CD14-positive monocyte (primary cell): ENCODE measurements around the gene NUBP2. TPM values are rescaled to one million over a fixed set of nuclear protein-coding genes. Genes with fewer than 3 reads are reported as not detected.

Source experiments
- DNase-seq, 3 donors: peaks; one replicate each; pipeline ENCODE4 v3.0.0-alpha.2; 2011 to 2022
- H2AFZ ChIP-seq: 2 replicates; pipeline ENCODE4 v1.6.0; 2012; ENCODE audit warnings: mild to moderate bottlenecking, low read depth, low read length, inconsistent platforms; ENCODE audit not compliant: insufficient read depth, poor library complexity, severe bottlenecking
- H3K27ac ChIP-seq, 2 donors: 1 replicate in 1 of 2; 2 replicates in 1 of 2; pipeline ENCODE4 v1.5.1; 2012 to 2013; ENCODE audit warnings: low read length in 2 of 2, control low read depth in 1 of 2, inconsistent platforms in 1 of 2, low read depth in 1 of 2, mild to moderate bottlenecking in 1 of 2
- H3K27me3 ChIP-seq, 2 donors: one replicate each; pipeline versions ENCODE4 v1.6.0 to v1.6.1; 2011 to 2013; ENCODE audit warnings: low read length in 2 of 2; ENCODE audit not compliant: control insufficient read depth in 2 of 2, insufficient read depth in 2 of 2
- H3K36me3 ChIP-seq, 2 donors: replicated peaks in 1 of 2; 1 replicate in 1 of 2; 2 replicates in 1 of 2; pipeline versions ENCODE4 v1.5.1 to v1.6.1; 2012 to 2013; ENCODE audit warnings: low read length in 2 of 2, control low read depth in 1 of 2, inconsistent platforms in 1 of 2, mild to moderate bottlenecking in 1 of 2; ENCODE audit not compliant: insufficient read depth in 2 of 2, control insufficient read depth in 1 of 2
- H3K4me1 ChIP-seq, 2 donors: 1 replicate in 1 of 2; 2 replicates in 1 of 2; pipeline versions ENCODE4 v1.5.1 to v1.6.1; 2012 to 2013; ENCODE audit warnings: low read length in 2 of 2, control low read depth in 1 of 2, inconsistent platforms in 1 of 2, mild to moderate bottlenecking in 1 of 2, moderate library complexity in 1 of 2; ENCODE audit not compliant: insufficient read depth in 2 of 2, control insufficient read depth in 1 of 2
- H3K4me2 ChIP-seq: replicated peaks from 2 replicates; pipeline ENCODE3; 2012; ENCODE audit warnings: low read length, moderate library complexity, mild to moderate bottlenecking; ENCODE audit not compliant: poor library complexity, severe bottlenecking; ENCODE audit errors: extremely low read depth
- H3K4me3 ChIP-seq, 3 experiments: fragments of 200-600 bp in 1 of 3; sonication (generic) in 1 of 3; replicated peaks in 1 of 3; 1 replicate in 2 of 3; 2 replicates in 1 of 3; pipeline ENCODE4 v1.5.1; 2011 to 2013; ENCODE audit warnings: low read length in 3 of 3, mild to moderate bottlenecking in 3 of 3, control low read depth in 2 of 3, low read depth in 2 of 3, inconsistent platforms in 1 of 3, moderate library complexity in 1 of 3
- H3K79me2 ChIP-seq: 2 replicates; pipeline ENCODE4 v1.6.0; 2012; ENCODE audit warnings: mild to moderate bottlenecking, control low read depth, inconsistent platforms, low read length, moderate library complexity; ENCODE audit not compliant: insufficient read depth
- H3K9ac ChIP-seq: 2 replicates; pipeline ENCODE4 v1.6.0; 2017; ENCODE audit warnings: low read length, mild to moderate bottlenecking; ENCODE audit not compliant: insufficient read depth, poor library complexity, severe bottlenecking
- H3K9me3 ChIP-seq, 2 donors: replicated peaks in 1 of 2; 1 replicate in 1 of 2; 2 replicates in 1 of 2; pipeline versions ENCODE4 v1.5.1 to v1.6.1; 2012 to 2013; ENCODE audit warnings: low read length in 2 of 2, control low read depth in 1 of 2; ENCODE audit not compliant: control insufficient read depth in 1 of 2, insufficient read depth in 1 of 2
- H4K20me1 ChIP-seq: 2 replicates; pipeline ENCODE4 v1.6.0; 2012; ENCODE audit warnings: mild to moderate bottlenecking, low read length, control low read depth, moderate library complexity; ENCODE audit not compliant: insufficient read depth
- H3K27ac Mint-ChIP-seq, 7 donors: one replicate each; pipeline ENCODE4 v1.8.0; 2020; ENCODE audit warnings: mild to moderate bottlenecking in 7 of 7, mixed read lengths in 7 of 7, moderate library complexity in 6 of 7, inconsistent platforms in 2 of 7
- H3K27me3 Mint-ChIP-seq, 3 donors: one replicate each; pipeline ENCODE4 v1.8.0; 2021 to 2022; ENCODE audit warnings: low read depth in 3 of 3, mild to moderate bottlenecking in 3 of 3, mixed read lengths in 3 of 3, moderate library complexity in 3 of 3, inconsistent platforms in 1 of 3
- H3K36me3 Mint-ChIP-seq, 2 donors: one replicate each; pipeline ENCODE4 v1.8.0; 2020; ENCODE audit warnings: mixed read lengths in 2 of 2, inconsistent platforms in 1 of 2, mild to moderate bottlenecking in 1 of 2
- H3K4me1 Mint-ChIP-seq: one replicate; pipeline ENCODE4 v1.8.0; 2020; ENCODE audit warnings: mild to moderate bottlenecking, mixed read lengths
- H3K4me3 Mint-ChIP-seq, 2 donors: one replicate each; pipeline ENCODE4 v1.8.0; 2020; ENCODE audit warnings: mild to moderate bottlenecking in 2 of 2, mixed read lengths in 2 of 2, moderate library complexity in 1 of 2
- H3K9me3 Mint-ChIP-seq, 7 donors: one replicate each; pipeline ENCODE4 v1.8.0; 2020 to 2022; ENCODE audit warnings: mixed read lengths in 7 of 7, mild to moderate bottlenecking in 6 of 7, moderate library complexity in 6 of 7, inconsistent platforms in 2 of 7
- WGBS: methylation state at CpG from one replicate; pipeline ENCODE4 v1.1.5; 2013; ENCODE audit warnings: missing lambda C conversion rate; ENCODE audit not compliant: insufficient coverage; 5-methylcytosine and 5-hydroxymethylcytosine counted together
- intact Hi-C, 2 donors: fragments of 100-400 bp; cut with micrococcal nuclease; formaldehyde crosslinking; loops; one replicate each; pipeline versions ENCODE4 v1.15.0 to v1.15.1; 2023
- polyA plus RNA-seq, 3 donors: library from polyadenylated mRNA; depleted of rRNA in 1 of 3; unstranded in 2 of 3; stranded (reverse) in 1 of 3; fragments of 300-500 nt in 2 of 3; fragments of >200 nt in 1 of 3; fragmentation: Illumina TruSeq in 2 of 3; gene quantifications; 1 replicate in 2 of 3; 2 replicates in 1 of 3; pipeline ENCODE4 v1.2.3, GENCODE V29; 2012 to 2021
- TF ChIP-seq, protein P1 (sequence below): fragments of 200-600 bp; IDR thresholded peaks from one replicate; pipeline ENCODE4 v1.8.0; 2022; ENCODE audit warnings: antibody characterized with exemption, mild to moderate bottlenecking

NUBP2 gene
- polyA plus RNA-seq, 3 donors = 34.4 to 69.5 (median 57.9) TPM

DNA sequence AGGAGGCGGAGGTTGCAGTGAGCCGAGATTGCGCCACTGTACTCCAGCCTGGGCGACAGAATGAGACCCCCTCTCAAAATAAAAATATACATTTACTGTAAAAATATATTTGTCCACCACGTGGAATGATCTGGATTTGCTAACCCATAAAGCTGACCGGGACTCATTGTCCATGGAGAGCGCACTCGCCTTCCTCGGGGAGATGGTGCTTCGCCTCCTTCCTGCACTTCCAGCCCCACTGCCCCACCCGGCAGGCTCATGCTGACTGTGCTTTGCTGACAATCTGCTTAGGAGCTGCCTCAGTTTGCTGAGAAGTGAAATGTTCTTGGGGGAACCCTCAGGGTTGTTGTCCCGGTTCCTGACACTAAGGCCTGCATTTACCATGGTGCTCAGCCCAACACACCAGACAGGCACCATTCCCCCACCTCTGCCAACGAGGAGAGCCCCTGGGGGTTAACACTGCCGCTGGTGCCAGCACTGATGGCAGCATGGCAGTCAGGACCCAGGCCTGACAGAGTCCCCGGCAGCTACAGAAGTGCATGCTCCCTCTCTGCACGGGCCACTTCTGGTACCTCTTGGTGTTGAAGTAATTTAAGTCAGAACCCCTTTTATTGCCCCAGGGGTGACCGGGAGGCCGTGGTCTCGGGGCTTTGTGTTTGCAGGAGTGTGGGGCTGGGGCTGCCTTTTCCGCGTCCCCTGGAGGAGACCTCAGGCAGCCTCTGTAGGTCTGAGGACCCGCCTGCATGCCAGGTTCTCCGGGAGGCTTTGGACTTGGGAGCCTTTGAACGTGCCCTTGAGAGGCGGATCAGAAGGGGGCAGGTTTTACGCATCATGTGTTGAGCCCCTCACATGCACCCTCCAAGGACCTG, 2.5 kb downstream of the NUBP2 start:
- H3K27ac Mint-ChIP-seq = peak overlapping the region in 2 of 7 donors; percentile 50 to 68
- peaks cover 25 to 33% of the 10 kb centered on the region in 2 donors for H3K4me1 ChIP-seq
- H3K36me3 ChIP-seq = peaks cover 37% of the 10 kb centered on the region in 2 donors
- H3K9me3 Mint-ChIP-seq = no peaks in the 10 kb centered on the region
- peaks cover 16 to 53% of the 10 kb centered on the region in 2 donors for H3K36me3 Mint-ChIP-seq
- no peak overlapping the region for H2AFZ ChIP-seq
- WGBS = 97% methylated on average over 20 of the region's 26 CpGs
- H3K4me3 ChIP-seq = no peak overlapping the region
- no peak overlapping the region for H3K4me3 Mint-ChIP-seq
- H3K27me3 Mint-ChIP-seq = no peaks in the 10 kb centered on the region
- H3K9me3 ChIP-seq = no peaks in the 10 kb centered on the region
- H3K4me2 ChIP-seq = no peak overlapping the region
- H3K79me2 ChIP-seq = peaks cover 55% of the 10 kb centered on the region
- H3K9ac ChIP-seq = no peak overlapping the region
- no peaks in the 10 kb centered on the region for H3K27me3 ChIP-seq
- peaks cover 25% of the 10 kb centered on the region for H3K4me1 Mint-ChIP-seq
- intact Hi-C loops = loop anchor here (5.0 to 10.0 kb wide), 4 partner anchors 42 to 360 kb away; partner anchors contain the start of genes FAHD1 (in 1 of the 2), HAGH (in 1 of the 2), MAPK8IP3 (in 1 of the 2) and NTHL1 (in 1 of the 2)
- TF ChIP-seq, protein P1, sequence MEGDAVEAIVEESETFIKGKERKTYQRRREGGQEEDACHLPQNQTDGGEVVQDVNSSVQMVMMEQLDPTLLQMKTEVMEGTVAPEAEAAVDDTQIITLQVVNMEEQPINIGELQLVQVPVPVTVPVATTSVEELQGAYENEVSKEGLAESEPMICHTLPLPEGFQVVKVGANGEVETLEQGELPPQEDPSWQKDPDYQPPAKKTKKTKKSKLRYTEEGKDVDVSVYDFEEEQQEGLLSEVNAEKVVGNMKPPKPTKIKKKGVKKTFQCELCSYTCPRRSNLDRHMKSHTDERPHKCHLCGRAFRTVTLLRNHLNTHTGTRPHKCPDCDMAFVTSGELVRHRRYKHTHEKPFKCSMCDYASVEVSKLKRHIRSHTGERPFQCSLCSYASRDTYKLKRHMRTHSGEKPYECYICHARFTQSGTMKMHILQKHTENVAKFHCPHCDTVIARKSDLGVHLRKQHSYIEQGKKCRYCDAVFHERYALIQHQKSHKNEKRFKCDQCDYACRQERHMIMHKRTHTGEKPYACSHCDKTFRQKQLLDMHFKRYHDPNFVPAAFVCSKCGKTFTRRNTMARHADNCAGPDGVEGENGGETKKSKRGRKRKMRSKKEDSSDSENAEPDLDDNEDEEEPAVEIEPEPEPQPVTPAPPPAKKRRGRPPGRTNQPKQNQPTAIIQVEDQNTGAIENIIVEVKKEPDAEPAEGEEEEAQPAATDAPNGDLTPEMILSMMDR = no peak
- DNase-seq = no peak
- no peak overlapping the region for H3K27ac ChIP-seq
- H4K20me1 ChIP-seq = peaks cover 52% of the 10 kb centered on the region

DNA sequence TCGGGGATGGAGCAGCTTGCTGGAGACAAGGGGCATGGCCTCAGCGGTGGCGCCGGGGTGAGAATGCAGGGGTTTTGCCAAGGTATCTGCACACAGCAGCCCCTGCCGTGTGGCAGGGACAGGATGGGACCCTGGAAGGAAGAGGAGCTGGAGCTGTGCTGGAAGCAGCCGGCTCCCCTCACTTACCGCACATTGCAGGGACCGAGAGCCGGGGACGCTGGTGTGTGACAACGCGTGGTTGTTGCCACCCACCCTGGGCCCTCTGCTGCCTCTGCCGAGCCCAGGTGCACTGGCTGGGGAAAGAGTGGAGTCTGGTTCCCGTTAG, 3.0 kb downstream of the NUBP2 start:
- no peaks in the 10 kb centered on the region for H3K9me3 Mint-ChIP-seq
- DNase-seq = no peak

More for the DNA sequence above, 3.0 kb downstream of the NUBP2 start:
- H3K36me3 Mint-ChIP-seq = peaks cover 18 to 52% of the 10 kb centered on the region in 2 donors
- peaks cover 49% of the 10 kb centered on the region for H3K79me2 ChIP-seq
- H2AFZ ChIP-seq = no peak overlapping the region
- no peak overlapping the region for H3K27ac Mint-ChIP-seq
- no peak overlapping the region for H3K27ac ChIP-seq
- H3K4me3 ChIP-seq = no peak overlapping the region
- TF ChIP-seq, protein P1 = no peak
- H3K4me2 ChIP-seq = no peak overlapping the region
- H3K36me3 ChIP-seq = peaks cover 40 to 43% of the 10 kb centered on the region in 2 donors
- no peaks in the 10 kb centered on the region for H3K27me3 ChIP-seq
- H3K4me1 Mint-ChIP-seq = peaks cover 23% of the 10 kb centered on the region
- intact Hi-C loops = loop anchor here in 1 of 2 donors (10.0 kb wide), 2 partner anchors 81 to 361 kb away; partner anchors contain the start of genes MAPK8IP3 and UQCC4
- peaks cover 46% of the 10 kb centered on the region for H4K20me1 ChIP-seq
- H3K4me1 ChIP-seq = peaks cover 23 to 28% of the 10 kb centered on the region in 2 donors
- no peaks in the 10 kb centered on the region for H3K27me3 Mint-ChIP-seq
- no peak overlapping the region for H3K4me3 Mint-ChIP-seq
- no peak overlapping the region for H3K9ac ChIP-seq
- WGBS = 99% methylated on average over 14 of the region's 14 CpGs
- H3K9me3 ChIP-seq = no peaks in the 10 kb centered on the region
